H9 (cell line): Measurements from ENCODE around the gene CHCHD3. TPM values are rescaled to one million over a fixed set of nuclear protein-coding genes. Genes with fewer than 3 reads are reported as not detected.

Experiments used
- DNase-seq: peaks from one replicate; pipeline ENCODE4 v3.0.0-alpha.2; 2017
- H2AFZ ChIP-seq: one replicate; pipeline ENCODE4 v1.6.1; 2013; ENCODE audit warnings: mild to moderate bottlenecking, low read length, control low read depth, moderate library complexity
- H2AK5ac ChIP-seq: 2 replicates; pipeline ENCODE4 v1.6.1; 2013; ENCODE audit warnings: low read length, control low read depth, mixed read lengths; ENCODE audit not compliant: insufficient read length
- H2BK120ac ChIP-seq: one replicate; pipeline ENCODE4 v1.6.1; 2013; ENCODE audit warnings: low read depth, mild to moderate bottlenecking, low read length, control low read depth, inconsistent platforms; ENCODE audit not compliant: poor library complexity, severe bottlenecking
- H2BK12ac ChIP-seq: 2 replicates; pipeline ENCODE4 v1.6.1; 2013; ENCODE audit warnings: low read length, control low read depth, mixed read lengths, low read depth; ENCODE audit not compliant: insufficient read length
- H2BK15ac ChIP-seq: 2 replicates; pipeline ENCODE4 v1.6.1; 2013; ENCODE audit warnings: low read depth, low read length, control low read depth
- H2BK20ac ChIP-seq: one replicate; pipeline ENCODE4 v1.6.1; 2013; ENCODE audit warnings: low read depth, mild to moderate bottlenecking, low read length, control low read depth, inconsistent platforms; ENCODE audit not compliant: poor library complexity, severe bottlenecking
- H2BK5ac ChIP-seq: 2 replicates; pipeline ENCODE4 v1.6.1; 2013; ENCODE audit warnings: low read length, control low read depth, mixed read lengths; ENCODE audit not compliant: insufficient read length
- H3K14ac ChIP-seq: 2 replicates; pipeline ENCODE4 v1.6.1; 2013; ENCODE audit warnings: low read length, control low read depth; ENCODE audit not compliant: insufficient read depth
- H3K18ac ChIP-seq: 2 replicates; pipeline ENCODE4 v1.6.1; 2013; ENCODE audit warnings: low read depth, mild to moderate bottlenecking, mixed read lengths, low read length, control low read depth; ENCODE audit not compliant: insufficient read length
- H3K23ac ChIP-seq: 2 replicates; pipeline ENCODE4 v1.6.1; 2013; ENCODE audit warnings: low read length, control low read depth, mixed read lengths, low read depth; ENCODE audit not compliant: insufficient read length
- H3K23me2 ChIP-seq: 2 replicates; pipeline ENCODE4 v1.6.1; 2013; ENCODE audit warnings: low read depth, mild to moderate bottlenecking, mixed read lengths, low read length, control low read depth; ENCODE audit not compliant: insufficient read length, poor library complexity, severe bottlenecking
- H3K27ac ChIP-seq: 2 replicates; pipeline ENCODE4 v1.5.1; 2013; ENCODE audit warnings: low read length, control low read depth, mixed read lengths, low read depth; ENCODE audit not compliant: insufficient read length
- H3K27me3 ChIP-seq: 2 replicates; pipeline ENCODE4 v1.6.1; 2013; ENCODE audit warnings: low read length, control low read depth, inconsistent platforms; ENCODE audit not compliant: insufficient read depth
- H3K4ac ChIP-seq: 2 replicates; pipeline ENCODE4 v1.6.1; 2013; ENCODE audit warnings: low read depth, mild to moderate bottlenecking, control low read depth, inconsistent platforms, low read length, moderate library complexity
- H3K4me1 ChIP-seq: 2 replicates; pipeline ENCODE4 v1.6.1; 2013; ENCODE audit warnings: low read length, control low read depth, inconsistent platforms; ENCODE audit not compliant: insufficient read depth
- H3K4me2 ChIP-seq: 2 replicates; pipeline ENCODE4 v1.6.1; 2013; ENCODE audit warnings: low read length, control low read depth, mixed read lengths; ENCODE audit not compliant: insufficient read length, insufficient read depth
- H3K56ac ChIP-seq: 2 replicates; pipeline ENCODE4 v1.6.1; 2013; ENCODE audit warnings: low read depth, mild to moderate bottlenecking, mixed read lengths, low read length, control low read depth; ENCODE audit not compliant: insufficient read length
- H3K79me1 ChIP-seq: 2 replicates; pipeline ENCODE4 v1.6.1; 2013; ENCODE audit warnings: low read depth, mild to moderate bottlenecking, moderate library complexity, low read length, control low read depth, inconsistent platforms; ENCODE audit not compliant: insufficient read depth, poor library complexity, severe bottlenecking
- H3K79me2 ChIP-seq: 2 replicates; pipeline ENCODE4 v1.6.1; 2013; ENCODE audit warnings: low read length, control low read depth, inconsistent platforms; ENCODE audit not compliant: insufficient read depth
- H3K9ac ChIP-seq: 2 replicates; pipeline ENCODE4 v1.6.1; 2013; ENCODE audit warnings: low read length, control low read depth, mixed read lengths; ENCODE audit not compliant: insufficient read length; ENCODE audit errors: extremely low read depth
- H3K9me3 ChIP-seq: one replicate; pipeline ENCODE4 v1.6.1; 2013; ENCODE audit warnings: low read depth, low read length, inconsistent platforms; ENCODE audit not compliant: control insufficient read depth
- H3T11ph ChIP-seq: one replicate; pipeline ENCODE4 v1.6.1; 2013; ENCODE audit warnings: mild to moderate bottlenecking, low read length, control low read depth, inconsistent platforms
- H4K20me1 ChIP-seq: one replicate; pipeline ENCODE4 v1.6.1; 2013; ENCODE audit not compliant: control insufficient read depth, insufficient read length, insufficient read depth
- H4K5ac ChIP-seq: 2 replicates; pipeline ENCODE4 v1.6.1; 2013; ENCODE audit warnings: low read depth, mild to moderate bottlenecking, mixed read lengths, low read length, control low read depth; ENCODE audit not compliant: insufficient read length
- H4K8ac ChIP-seq: replicated peaks from 2 replicates; pipeline ENCODE4 v1.6.1; 2013; ENCODE audit warnings: low read length, control low read depth, mixed read lengths, low read depth; ENCODE audit not compliant: insufficient read length
- H4K91ac ChIP-seq: 2 replicates; pipeline ENCODE4 v1.6.1; 2013; ENCODE audit warnings: low read depth, mild to moderate bottlenecking, moderate library complexity, mixed read lengths, low read length, control low read depth; ENCODE audit not compliant: insufficient read length
- H3K27ac Mint-ChIP-seq, 3 experiments: 2 replicates in 2 of 3; 3 replicates in 1 of 3; pipeline ENCODE4 v1.8.0; 2020 to 2021; ENCODE audit warnings: mixed read lengths in 3 of 3, mild to moderate bottlenecking in 1 of 3, moderate library complexity in 1 of 3
- H3K27me3 Mint-ChIP-seq: 2 replicates; pipeline ENCODE4 v1.8.0; 2021; ENCODE audit warnings: low read depth, mild to moderate bottlenecking, moderate library complexity, mixed read lengths
- H3K36me3 Mint-ChIP-seq, 3 experiments: 2 replicates in 2 of 3; 3 replicates in 1 of 3; pipeline ENCODE4 v1.8.0; 2020 to 2021; ENCODE audit warnings: low read depth in 3 of 3, mixed read lengths in 3 of 3; ENCODE audit not compliant: insufficient read depth in 1 of 3
- H3K4me1 Mint-ChIP-seq, 2 experiments: 2 replicates each; pipeline ENCODE4 v1.8.0; 2020; ENCODE audit warnings: mixed read lengths in 2 of 2
- H3K4me3 Mint-ChIP-seq, 2 experiments: 2 replicates in 1 of 2; 3 replicates in 1 of 2; pipeline ENCODE4 v1.8.0; 2020 to 2021; ENCODE audit warnings: mild to moderate bottlenecking in 2 of 2, mixed read lengths in 2 of 2, moderate library complexity in 1 of 2
- H3K9me3 Mint-ChIP-seq, 2 experiments: 2 replicates in 1 of 2; 3 replicates in 1 of 2; pipeline ENCODE4 v1.8.0; 2020; ENCODE audit warnings: mild to moderate bottlenecking in 2 of 2, mixed read lengths in 2 of 2, moderate library complexity in 1 of 2
- CTCF ChIP-seq: fragments of 200-600 bp; sonication (generic); conservative IDR thresholded peaks from 3 replicates; pipeline ENCODE4 v1.8.0; 2021; ENCODE audit warnings: antibody characterized with exemption, mild to moderate bottlenecking
- WGBS: extraction: QIAGEN DNeasy Blood & Tissue Kit; methylation state at CpG from one replicate; pipeline ENCODE4 v1.1.7; 2013; ENCODE audit warnings: missing lambda C conversion rate, low lambda C conversion rate, mixed read lengths; ENCODE audit not compliant: insufficient read length; ENCODE audit errors: extremely low coverage; 5-methylcytosine and 5-hydroxymethylcytosine counted together
- total RNA-seq: library from RNA; stranded (reverse); gene quantifications from 2 replicates; pipeline ENCODE4 v1.2.1, GENCODE V29; 2021

Gene CHCHD3
- total RNA-seq, 1 experiment from 2014 or later = 104 TPM

GRCh38 chr7:132783824-132784223, 298.1 kb downstream of the CHCHD3 start:
- H3K23me2 ChIP-seq = no peaks in the 10 kb centered on the region
- no peaks in the 10 kb centered on the region for H3K79me1 ChIP-seq
- H2BK5ac ChIP-seq = no peak overlapping the region
- H3K4ac ChIP-seq = no peak overlapping the region
- no peak overlapping the region for H4K5ac ChIP-seq
- no peak overlapping the region for H3K4me3 Mint-ChIP-seq
- no peak overlapping the region for H3K18ac ChIP-seq
- peaks cover 8 to 11% of the 10 kb centered on the region in 2 experiments for H3K4me1 Mint-ChIP-seq
- H3K23ac ChIP-seq = no peak overlapping the region
- H3K79me2 ChIP-seq = no peaks in the 10 kb centered on the region
- H2BK12ac ChIP-seq = no peak overlapping the region
- H3K27ac ChIP-seq = no peak overlapping the region
- no peak overlapping the region for H2BK120ac ChIP-seq
- H3K27me3 Mint-ChIP-seq = no peaks in the 10 kb centered on the region
- no peak overlapping the region for H2BK15ac ChIP-seq
- no peak overlapping the region for H2AFZ ChIP-seq
- no peaks in the 10 kb centered on the region for H3K4me1 ChIP-seq
- no peaks in the 10 kb centered on the region for H4K20me1 ChIP-seq
- H2AK5ac ChIP-seq = no peak overlapping the region
- 0 out of 7 replicates have a peak overlapping the region, but pooled peaks of 1 of the 3 experiments have one; percentile 32 for H3K27ac Mint-ChIP-seq
- H4K91ac ChIP-seq = no peak overlapping the region
- WGBS = no CpG with 5 or more reads among the region's 8 CpGs
- H3K36me3 Mint-ChIP-seq = peaks cover 3 to 21% (median 17%) of the 10 kb centered on the region in 3 experiments; a peak in 5 of 7 replicates
- no peaks in the 10 kb centered on the region for H3K9me3 ChIP-seq
- H3K9ac ChIP-seq = no peak overlapping the region
- no peak overlapping the region for H2BK20ac ChIP-seq
- H3K4me2 ChIP-seq = no peak overlapping the region
- no peak for TF ChIP-seq CTCF
- no peak overlapping the region for H3T11ph ChIP-seq
- no peaks in the 10 kb centered on the region for H3K27me3 ChIP-seq
- no peaks in the 10 kb centered on the region for H3K9me3 Mint-ChIP-seq
- no peak overlapping the region for H3K56ac ChIP-seq
- no peak overlapping the region for H4K8ac ChIP-seq
- no peak overlapping the region for H3K14ac ChIP-seq
- DNase-seq = no peak
